H7 (cell line): Measurements from ENCODE around the gene LMBR1L. TPM values are rescaled to one million over a fixed set of nuclear protein-coding genes. Genes with fewer than 3 reads are reported as not detected.

ENCODE experiments used
- DNase-seq: peaks from one replicate; pipeline ENCODE4 v3.0.0; 2012
- H3K27me3 ChIP-seq: 2 replicates; pipeline ENCODE4 v1.6.0; 2011; ENCODE audit warnings: mild to moderate bottlenecking, low read length; ENCODE audit not compliant: control insufficient read depth, insufficient read depth
- H3K36me3 ChIP-seq: replicated peaks from 2 replicates; pipeline ENCODE4 v1.5.1; 2011; ENCODE audit warnings: low read length; ENCODE audit not compliant: control insufficient read depth, insufficient read depth
- H3K4me3 ChIP-seq: 2 replicates; pipeline ENCODE4 v1.5.1; 2011; ENCODE audit warnings: low read depth, mild to moderate bottlenecking, control low read depth, low read length, moderate library complexity; ENCODE audit not compliant: insufficient read depth
- total RNA-seq: library from RNA; depleted of rRNA; stranded (reverse); fragments of >200 nt; shearing (Covaris generic); gene quantifications from 2 replicates; pipeline ENCODE4 v1.2.3, GENCODE V29; 2014; rRNA removed

The LMBR1L gene
- total RNA-seq, 1 experiment from 2014 or later = 63.0 TPM

- Histone ChIP-seq H3K36me3 (peaks cover 34% of the 10 kb centered on the region), H3K27me3 (no peaks in the 10 kb centered on the region), H3K4me3 (no peak overlapping the region)
- DNase-seq = peak; percentile 88
Observed at GRCh38 chr12:49055978-49056754, 54.5 kb downstream of the LMBR1L start.

DNA sequence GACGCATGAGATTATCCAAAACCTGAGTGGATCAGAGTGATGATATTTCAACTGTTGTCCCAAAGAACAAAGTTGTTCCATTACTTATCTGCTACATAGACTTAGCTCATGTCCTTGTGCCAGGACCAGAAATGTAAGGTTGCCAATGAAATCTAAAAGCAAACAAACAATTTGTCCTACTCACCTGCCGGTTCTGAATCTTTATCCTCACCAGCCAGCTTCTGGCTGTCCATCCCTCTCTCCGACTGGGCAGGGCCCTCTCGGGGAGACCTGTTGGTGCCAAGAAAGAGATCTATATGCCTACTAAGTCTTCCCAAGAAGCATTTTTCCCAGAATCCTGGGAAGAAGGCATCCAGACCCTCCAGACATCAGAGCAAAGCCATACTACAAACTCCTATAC, 55.6 kb downstream of the LMBR1L start:
- H3K27me3 ChIP-seq = no peaks in the 10 kb centered on the region
- H3K4me3 ChIP-seq = no peak overlapping the region
- H3K36me3 ChIP-seq = peaks cover 44% of the 10 kb centered on the region
- DNase-seq = no peak

GRCh38 chr12:49054524-49054923, 56.1 kb downstream of the LMBR1L start:
- DNase-seq = no peak
- Histone ChIP-seq H3K27me3 (no peaks in the 10 kb centered on the region), H3K36me3 (peaks cover 48% of the 10 kb centered on the region), H3K4me3 (no peak overlapping the region)

DNA sequence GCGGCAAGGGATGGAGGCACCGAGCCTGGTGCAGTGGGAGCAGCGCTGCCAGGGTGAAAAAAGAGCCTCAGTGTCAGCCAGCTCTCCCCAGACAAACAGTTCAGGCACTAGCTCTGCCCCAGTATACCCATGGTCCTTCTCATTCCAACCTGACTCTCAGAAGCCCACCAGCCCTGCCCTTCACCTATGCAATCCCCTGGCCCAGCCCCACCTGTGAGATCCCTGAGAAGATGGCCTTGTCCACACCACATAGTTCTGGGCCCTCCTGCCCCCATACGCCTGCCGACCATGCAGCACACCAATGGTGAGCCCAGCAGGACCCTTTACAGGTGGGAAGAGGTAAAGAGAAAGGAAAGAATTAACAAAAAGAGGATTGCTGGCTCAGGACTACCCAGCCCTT, 56.6 kb downstream of the LMBR1L start:
- Histone ChIP-seq H3K27me3 (no peaks in the 10 kb centered on the region), H3K36me3 (peaks cover 52% of the 10 kb centered on the region), H3K4me3 (no peak overlapping the region)
- DNase-seq = no peak

- H3K36me3 ChIP-seq = peaks cover 66% of the 10 kb centered on the region
- no peak overlapping the region for H3K4me3 ChIP-seq
- H3K27me3 ChIP-seq = no peaks in the 10 kb centered on the region
- DNase-seq = no peak
Observed at GRCh38 chr12:49052451-49053208, 58.0 kb downstream of the LMBR1L start.

GRCh38 chr12:49051777-49052438, 58.7 kb downstream of the LMBR1L start:
- Histone ChIP-seq H3K36me3 (peaks cover 70% of the 10 kb centered on the region), H3K4me3 (no peak overlapping the region), H3K27me3 (no peaks in the 10 kb centered on the region)
- no peak for DNase-seq

GRCh38 chr12:49051373-49051764, 59.3 kb downstream of the LMBR1L start:
- no peak for DNase-seq
- Histone ChIP-seq H3K27me3 (no peaks in the 10 kb centered on the region), H3K36me3 (peaks cover 70% of the 10 kb centered on the region), H3K4me3 (no peak overlapping the region)

GRCh38 chr12:49050507-49051372, 59.9 kb downstream of the LMBR1L start:
- Histone ChIP-seq H3K4me3 (no peak overlapping the region), H3K27me3 (no peaks in the 10 kb centered on the region), H3K36me3 (peaks cover 76% of the 10 kb centered on the region)
- DNase-seq = no peak

GRCh38 chr12:49049566-49050224, 61.0 kb downstream of the LMBR1L start:
- H3K27me3 ChIP-seq = no peaks in the 10 kb centered on the region
- no peak for DNase-seq
- no peak overlapping the region for H3K4me3 ChIP-seq
- H3K36me3 ChIP-seq = peaks cover 80% of the 10 kb centered on the region

GRCh38 chr12:49048953-49049352, 61.7 kb downstream of the LMBR1L start:
- Histone ChIP-seq H3K27me3 (no peaks in the 10 kb centered on the region), H3K4me3 (no peak overlapping the region), H3K36me3 (peaks cover 78% of the 10 kb centered on the region)
- no peak for DNase-seq

Other genes with a start within 250 kb of the LMBR1L start
- 0.94 and 3.0 TPM in 2 replicates for gene RND1, start 245.0 kb downstream of the LMBR1L start, total RNA-seq
- 10.8 and 16.5 TPM in 2 replicates for gene FKBP11, start 185.4 kb downstream of the LMBR1L start, total RNA-seq
- gene ARF3, start 153.4 kb downstream of the LMBR1L start, total RNA-seq = 68.9 and 95.1 TPM in 2 replicates
- gene WNT10B, start 139.1 kb downstream of the LMBR1L start, total RNA-seq = 0.83 and 0.92 TPM in 2 replicates
- gene WNT1, start 132.5 kb downstream of the LMBR1L start, total RNA-seq = not detected in 2 replicates
- gene DDN, start 111.5 kb downstream of the LMBR1L start, total RNA-seq = 0.10 and 0.30 TPM in 2 replicates
- gene PRKAG1, start 92.1 kb downstream of the LMBR1L start, total RNA-seq = 44.2 and 51.1 TPM in 2 replicates
- 16.2 and 20.8 TPM in 2 replicates for gene KMT2D, start 50.1 kb downstream of the LMBR1L start, total RNA-seq
- gene RHEBL1, start 40.9 kb downstream of the LMBR1L start, total RNA-seq = 5.5 and 7.1 TPM in 2 replicates
- not detected in 2 replicates for gene DHH, start 16.0 kb downstream of the LMBR1L start, total RNA-seq
- 3,556 and 4,028 TPM in 2 replicates for gene TUBA1B, start 20.5 kb upstream of the LMBR1L start, total RNA-seq
- gene TUBA1A, start 78.2 kb upstream of the LMBR1L start, total RNA-seq = 268 and 321 TPM in 2 replicates
- gene TUBA1C, start 154.2 kb upstream of the LMBR1L start, total RNA-seq = 1,301 and 1,698 TPM in 2 replicates
- gene PRPH, start 184.3 kb upstream of the LMBR1L start, total RNA-seq = 2.5 and 5.1 TPM in 2 replicates
- gene TROAP, start 212.4 kb upstream of the LMBR1L start, total RNA-seq = 46.1 and 48.0 TPM in 2 replicates
- 1.1 and 3.3 TPM in 2 replicates for gene C1QL4, start 226.3 kb upstream of the LMBR1L start, total RNA-seq
- gene DNAJC22, start 236.0 kb upstream of the LMBR1L start, total RNA-seq = 0.15 and 0.35 TPM in 2 replicates